HEK293 (cell line): Measurements from ENCODE around the gene RUFY2.

ENCODE experiments used
- CTCF ChIP-seq: fragments of 450-650 bp; formaldehyde crosslinking; IDR thresholded peaks from 2 replicates; pipeline ENCODE4 v1.5.1; 2016; ENCODE audit warnings: missing biosample characterization, missing genetic modification characterization
- SP2 ChIP-seq: fragments of 450-650 bp; formaldehyde crosslinking; IDR thresholded peaks from 2 replicates; pipeline ENCODE4 v1.5.1; 2016; ENCODE audit warnings: missing biosample characterization, missing genetic modification characterization
- ZNF10 ChIP-seq: fragments of 450-650 bp; formaldehyde crosslinking; IDR thresholded peaks from 2 replicates; pipeline ENCODE4 v1.5.1; 2017; ENCODE audit warnings: missing biosample characterization, missing genetic modification characterization
- ZNF174 ChIP-seq: fragments of 450-650 bp; formaldehyde crosslinking; IDR thresholded peaks from 2 replicates; pipeline ENCODE4 v1.5.0; 2017; ENCODE audit warnings: missing biosample characterization, mild to moderate bottlenecking, missing genetic modification characterization
- ZNF175 ChIP-seq: fragments of 450-650 bp; formaldehyde crosslinking; IDR thresholded peaks from 2 replicates; pipeline ENCODE4 v1.5.1; 2016; ENCODE audit warnings: missing biosample characterization, missing genetic modification characterization
- ZNF24 ChIP-seq: fragments of 450-650 bp; formaldehyde crosslinking; IDR thresholded peaks from 2 replicates; pipeline ENCODE4 v1.5.1; 2016; ENCODE audit warnings: missing biosample characterization, missing genetic modification characterization
- ZNF571 ChIP-seq: fragments of 450-650 bp; formaldehyde crosslinking; IDR thresholded peaks from 2 replicates; pipeline ENCODE4 v1.5.0; 2017; ENCODE audit warnings: missing biosample characterization, missing genetic modification characterization
- ZNF791 ChIP-seq: fragments of 450-650 bp; formaldehyde crosslinking; IDR thresholded peaks from 2 replicates; pipeline ENCODE4 v1.5.1; 2016; ENCODE audit warnings: missing biosample characterization, missing genetic modification characterization
- TF ChIP-seq, protein P1 (sequence below): fragments of 450-650 bp; formaldehyde crosslinking; IDR thresholded peaks from 2 replicates; pipeline ENCODE4 v1.5.1; 2016; ENCODE audit warnings: missing biosample characterization, missing genetic modification characterization

DNA sequence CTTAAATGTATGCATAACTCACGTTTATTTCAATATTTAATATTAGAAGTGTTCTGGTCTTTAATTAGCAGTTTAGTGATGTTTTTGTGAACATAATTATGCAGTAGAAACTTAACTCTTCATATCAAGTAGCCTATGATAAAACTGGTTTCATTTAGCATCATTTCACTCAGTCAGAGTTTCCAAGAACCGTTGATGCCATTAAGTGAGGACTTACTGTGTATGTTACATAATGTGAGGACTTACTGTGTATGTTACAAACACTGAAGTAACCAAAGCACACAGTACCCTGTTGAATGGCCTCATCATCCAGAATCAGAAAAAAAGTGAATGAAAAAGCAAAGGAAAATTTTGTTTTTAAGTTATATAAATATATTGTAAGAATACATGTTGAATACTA, 41.5 kb downstream of the RUFY2 start:
- no peak for TF ChIP-seq CTCF
- TF ChIP-seq ZNF571 (tag by site-specific recombination) = no peak
- TF ChIP-seq SP2 (tag by site-specific recombination) = no peak
- TF ChIP-seq ZNF24 = no peak
- TF ChIP-seq ZNF174 (tag by site-specific recombination) = no peak
- no peak for TF ChIP-seq ZNF791
- no peak for TF ChIP-seq ZNF175 (tag by site-specific recombination)
- no peak for TF ChIP-seq ZNF10 (tag by site-specific recombination)
- TF ChIP-seq, protein P1, sequence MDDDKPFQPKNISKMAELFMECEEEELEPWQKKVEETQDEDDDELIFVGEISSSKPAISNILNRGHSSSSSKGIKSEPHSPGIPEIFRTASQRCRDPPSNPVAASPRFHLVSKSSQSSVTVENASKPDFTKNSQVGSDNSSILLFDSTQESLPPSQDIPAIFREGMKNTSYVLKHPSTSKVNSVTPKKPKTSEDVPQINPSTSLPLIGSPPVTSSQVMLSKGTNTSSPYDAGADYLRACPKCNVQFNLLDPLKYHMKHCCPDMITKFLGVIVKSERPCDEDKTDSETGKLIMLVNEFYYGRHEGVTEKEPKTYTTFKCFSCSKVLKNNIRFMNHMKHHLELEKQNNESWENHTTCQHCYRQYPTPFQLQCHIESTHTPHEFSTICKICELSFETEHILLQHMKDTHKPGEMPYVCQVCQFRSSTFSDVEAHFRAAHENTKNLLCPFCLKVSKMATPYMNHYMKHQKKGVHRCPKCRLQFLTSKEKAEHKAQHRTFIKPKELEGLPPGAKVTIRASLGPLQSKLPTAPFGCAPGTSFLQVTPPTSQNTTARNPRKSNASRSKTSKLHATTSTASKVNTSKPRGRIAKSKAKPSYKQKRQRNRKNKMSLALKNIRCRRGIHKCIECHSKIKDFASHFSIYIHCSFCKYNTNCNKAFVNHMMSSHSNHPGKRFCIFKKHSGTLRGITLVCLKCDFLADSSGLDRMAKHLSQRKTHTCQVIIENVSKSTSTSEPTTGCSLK = no peak
